HG02623 (cell line): ENCODE data around the gene KNTC1.
"Not testable (repeated sequence)": the region's sequence is repeated elsewhere in the genome, so short reads cannot be mapped to it uniquely, and the experiment has no call there.

ENCODE experiments used
- ATAC-seq: cut with Tn5 transposase; IDR thresholded peaks from one replicate; pipeline ENCODE4 v1.9.1; 2021; ENCODE audit warnings: moderate library complexity; ENCODE audit not compliant: unreplicated experiment

The KNTC1 gene

DNA sequence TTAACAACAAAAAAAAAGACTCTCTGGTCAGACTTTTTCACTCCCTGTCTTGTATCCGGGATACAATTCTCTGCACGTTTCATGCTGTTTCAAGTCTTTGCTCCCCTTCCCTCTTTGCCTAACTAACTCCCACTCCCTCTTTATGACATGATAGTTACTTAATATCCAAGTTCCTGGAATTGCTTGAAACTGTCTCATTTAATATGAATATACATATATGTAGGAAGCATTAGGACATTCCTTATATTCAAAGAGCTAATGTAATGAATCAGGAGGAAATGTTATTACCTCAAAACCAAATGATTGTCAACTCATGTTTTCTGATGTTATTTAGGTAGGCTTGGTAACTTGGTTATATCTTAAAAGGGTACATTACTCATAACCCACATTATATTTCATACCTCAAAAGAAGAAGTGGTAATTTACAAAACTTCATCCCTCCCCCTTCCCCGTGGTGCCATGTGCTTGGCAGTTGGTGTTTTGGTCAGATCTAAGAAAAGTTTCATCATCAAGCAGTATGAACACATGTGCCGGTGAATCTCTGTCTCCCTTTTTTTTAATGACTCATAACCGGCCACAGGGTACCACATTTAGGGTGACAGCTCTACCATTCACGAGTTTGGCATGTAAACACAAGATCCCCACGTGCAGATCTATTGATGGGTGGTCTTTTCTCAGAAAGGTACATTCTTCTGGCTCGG is 119.6 kb downstream of the KNTC1 start:
- ATAC-seq, result peak; percentile 74

DNA sequence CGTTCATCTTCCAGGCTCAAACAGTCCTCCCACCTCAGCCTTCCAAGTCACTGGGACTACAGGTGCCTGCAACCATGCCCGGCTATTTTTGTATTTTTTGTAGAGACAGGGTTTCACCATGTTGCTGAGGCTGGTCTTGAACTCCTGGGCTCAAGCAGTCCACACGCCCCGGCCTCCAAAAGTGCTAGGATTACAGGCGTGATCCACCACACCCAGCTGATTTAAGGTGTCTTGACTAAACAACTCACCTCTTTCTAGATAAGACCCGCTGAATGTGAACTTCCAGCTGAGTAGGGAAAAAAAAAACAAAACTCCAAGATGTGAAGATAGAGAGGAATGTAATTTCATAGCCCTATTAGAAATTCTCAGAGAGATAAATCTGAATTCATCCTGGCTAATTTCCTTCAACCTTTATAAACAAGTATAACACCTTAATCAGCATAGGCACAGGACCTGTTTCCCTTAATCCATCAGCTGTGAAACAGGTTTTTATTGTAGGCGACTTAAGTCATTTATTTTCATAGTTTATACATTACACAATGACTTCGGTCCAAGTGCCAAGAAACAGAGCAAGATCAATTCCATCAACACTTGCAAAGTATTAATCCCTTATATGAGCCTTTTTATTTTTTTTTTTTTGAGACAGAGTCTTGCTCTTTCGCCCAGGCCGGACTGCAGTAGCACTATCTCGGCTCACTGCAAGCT is 124.6 kb downstream of the KNTC1 start:
- no peak for ATAC-seq

DNA sequence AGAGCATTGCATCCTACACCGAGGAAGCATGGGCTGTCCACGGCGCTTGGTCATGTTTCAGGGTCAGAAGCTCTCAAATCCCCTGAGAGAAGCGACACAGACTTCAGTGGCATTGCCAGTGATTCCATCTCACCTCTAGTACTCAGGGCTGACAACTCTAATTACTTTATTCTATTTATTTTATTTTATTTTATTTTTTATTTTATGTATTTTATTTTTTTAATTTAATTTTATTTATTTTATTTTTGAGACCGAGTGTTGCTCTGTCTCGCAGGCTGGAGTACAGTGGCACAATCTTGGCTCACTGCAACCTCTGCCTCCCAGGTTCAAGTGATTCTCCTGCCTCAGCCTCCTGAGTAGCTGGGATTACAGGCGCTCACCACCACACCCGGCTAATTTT is 126.2 kb downstream of the KNTC1 start:
- not testable (repeated sequence) for ATAC-seq

DNA sequence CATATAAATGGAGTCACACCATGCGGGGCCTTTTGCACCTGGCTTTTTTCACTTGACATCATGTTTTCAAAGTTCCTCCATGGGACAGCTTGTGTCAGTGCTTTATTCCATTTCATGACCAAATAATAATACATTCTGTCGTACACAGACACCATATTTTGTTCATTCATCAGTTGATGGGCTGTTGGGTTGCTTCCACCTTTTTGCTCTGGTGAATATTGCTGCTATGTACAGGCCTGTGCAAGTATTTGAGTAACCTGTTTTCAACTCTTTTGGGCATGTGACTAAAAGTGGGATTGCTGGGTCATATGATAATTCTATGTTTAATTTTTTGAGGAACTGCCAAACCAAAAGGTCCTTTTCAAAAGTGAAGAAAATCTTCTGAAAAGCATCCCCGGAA is 129.2 kb downstream of the KNTC1 start:
- ATAC-seq, result no peak

DNA sequence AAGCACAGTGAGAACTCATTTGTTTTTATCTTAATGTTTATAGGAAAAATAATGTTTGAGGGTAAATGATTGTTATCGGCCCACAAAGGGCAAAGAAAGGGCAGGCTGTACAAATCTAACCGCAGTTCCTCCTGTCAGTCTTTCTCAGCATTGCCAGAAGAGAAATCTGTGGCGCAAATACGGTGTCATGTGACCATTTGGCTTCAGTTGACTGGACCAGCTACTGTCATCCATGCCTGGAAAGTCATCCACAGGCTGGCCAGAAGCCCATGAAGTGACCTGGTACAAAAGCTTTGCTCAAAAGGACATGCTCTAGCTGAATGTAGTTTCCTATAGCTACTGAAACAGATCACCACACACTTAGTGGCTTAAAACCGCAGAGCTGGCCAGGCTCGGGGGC is 132.5 kb downstream of the KNTC1 start:
- no peak for ATAC-seq

DNA sequence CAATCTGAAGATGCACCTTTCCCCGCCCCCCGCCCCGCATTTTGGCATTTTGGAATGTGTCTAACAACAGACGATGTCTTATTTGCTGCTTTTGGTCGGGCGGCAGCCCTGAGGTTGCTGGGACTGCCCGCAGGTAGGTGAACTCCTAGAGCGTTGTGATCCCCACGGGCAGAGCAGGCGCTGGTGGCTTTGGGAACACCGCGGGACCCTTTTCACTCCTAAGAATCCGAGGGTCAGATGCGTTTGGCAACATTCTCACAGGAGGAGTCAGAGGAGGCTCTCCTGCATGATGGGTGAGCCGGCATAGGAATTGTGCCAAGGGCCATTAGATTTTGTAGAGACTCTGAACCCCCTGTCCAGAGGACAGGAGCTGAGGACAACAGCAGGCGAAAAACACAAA is 134.2 kb downstream of the KNTC1 start:
- ATAC-seq, result no peak

DNA sequence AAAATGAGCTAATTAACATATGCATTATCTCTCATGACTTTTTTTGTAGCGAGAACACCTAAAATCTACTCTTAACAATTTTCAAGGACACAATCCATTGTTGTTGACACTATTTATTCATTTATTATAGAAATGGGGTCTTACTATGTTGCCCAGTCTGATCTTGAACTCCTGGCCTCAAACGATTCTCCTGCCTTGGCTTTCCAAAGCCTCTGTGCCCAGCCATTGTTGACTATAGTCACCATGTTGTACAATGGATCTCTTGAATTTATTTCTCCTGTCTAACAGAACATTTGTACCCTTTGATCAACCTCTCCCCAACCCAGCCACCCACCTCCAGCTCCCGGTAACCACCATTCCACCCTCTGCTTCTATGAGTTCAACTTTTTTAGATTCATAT is 134.9 kb downstream of the KNTC1 start:
- no peak for ATAC-seq

DNA sequence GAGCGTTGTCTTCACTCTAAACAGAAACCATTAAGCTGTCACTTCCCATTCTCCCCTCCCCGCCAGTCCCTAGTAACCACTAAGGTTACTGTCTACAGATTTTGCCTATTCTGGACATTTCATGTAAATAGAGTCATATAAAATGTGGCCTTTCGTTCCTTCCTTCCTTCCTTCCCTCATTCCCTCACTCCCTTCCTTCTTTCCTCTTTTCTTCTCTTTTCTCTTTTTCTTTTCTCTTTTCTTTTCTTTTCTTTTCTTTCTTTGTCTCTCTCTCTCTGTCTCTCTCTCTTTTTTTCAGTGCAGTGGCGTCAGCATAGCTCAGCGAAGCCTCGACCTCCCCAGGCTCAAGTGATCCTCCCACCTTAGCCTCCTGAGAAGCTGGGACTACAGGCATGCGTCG is 138.3 kb downstream of the KNTC1 start:
- no peak for ATAC-seq

DNA sequence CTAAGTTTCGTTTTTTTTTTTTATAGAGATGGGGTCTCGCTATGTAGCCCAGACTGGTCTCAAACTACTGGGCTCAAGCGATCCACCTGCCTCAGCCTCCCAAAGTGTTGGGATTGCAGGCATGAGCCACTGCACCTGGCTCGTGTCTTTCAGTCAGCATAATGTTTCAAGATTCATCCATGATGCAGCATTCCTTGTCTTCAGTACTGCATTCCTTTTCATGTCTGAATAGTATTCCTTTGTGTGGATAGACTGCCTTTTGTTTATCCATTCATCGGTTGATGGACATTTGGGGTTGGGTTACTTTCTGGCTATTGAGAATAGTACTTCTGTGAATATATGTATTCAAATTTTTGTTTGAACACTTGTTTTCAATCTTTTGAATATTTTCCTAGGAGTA is 138.7 kb downstream of the KNTC1 start:
- no peak for ATAC-seq

DNA sequence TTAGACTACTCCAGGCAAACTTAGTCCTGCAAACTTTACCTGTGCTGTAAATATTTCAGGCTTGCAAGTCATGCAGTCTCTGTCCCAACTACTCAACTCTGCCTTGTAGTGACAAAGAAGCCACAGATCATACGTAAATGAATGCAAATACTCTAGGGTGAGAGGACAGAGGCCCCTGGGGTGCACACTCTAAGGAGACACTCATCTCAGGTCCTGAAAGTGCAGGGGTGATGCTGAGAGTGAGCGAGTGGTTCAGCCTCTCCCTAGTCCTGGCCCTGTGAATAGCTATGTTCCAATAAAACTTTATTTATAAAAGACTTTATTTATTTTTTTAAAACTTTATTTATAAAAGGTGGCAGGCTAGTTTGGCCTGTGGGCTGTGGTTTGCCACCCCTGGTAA is 141.2 kb downstream of the KNTC1 start:
- no peak for ATAC-seq

DNA sequence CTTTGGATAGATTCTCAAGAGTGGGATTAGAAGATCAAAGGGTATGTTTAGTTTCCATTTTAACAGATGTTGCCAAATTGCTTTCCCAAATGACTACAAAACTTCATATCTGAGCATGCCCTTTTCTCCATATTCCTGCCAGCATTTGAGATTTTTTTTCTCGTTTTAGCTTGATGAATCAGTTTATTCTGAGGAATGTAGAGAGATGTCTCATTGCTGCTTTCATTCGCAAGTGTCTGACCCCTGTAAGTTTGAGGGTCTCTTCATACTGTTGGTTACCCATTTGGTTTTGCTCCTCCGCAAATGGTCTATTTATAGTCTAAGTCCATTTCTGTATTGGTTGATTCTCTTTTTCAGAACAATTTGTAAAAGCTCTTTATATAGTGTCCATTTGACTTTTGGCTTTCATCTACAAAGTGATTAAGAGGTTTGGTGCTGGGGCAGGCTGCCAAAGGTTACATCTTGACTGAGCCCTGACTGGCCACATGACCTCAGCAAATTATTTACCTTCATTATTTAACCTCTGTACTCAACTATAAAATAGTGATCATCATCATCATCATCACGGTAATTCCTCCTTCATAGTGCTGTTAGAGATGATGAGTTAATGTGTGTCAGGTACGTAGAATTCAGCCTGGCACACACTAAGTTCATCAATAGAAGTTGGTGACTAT is 142.5 kb downstream of the KNTC1 start:
- ATAC-seq, result no peak

DNA sequence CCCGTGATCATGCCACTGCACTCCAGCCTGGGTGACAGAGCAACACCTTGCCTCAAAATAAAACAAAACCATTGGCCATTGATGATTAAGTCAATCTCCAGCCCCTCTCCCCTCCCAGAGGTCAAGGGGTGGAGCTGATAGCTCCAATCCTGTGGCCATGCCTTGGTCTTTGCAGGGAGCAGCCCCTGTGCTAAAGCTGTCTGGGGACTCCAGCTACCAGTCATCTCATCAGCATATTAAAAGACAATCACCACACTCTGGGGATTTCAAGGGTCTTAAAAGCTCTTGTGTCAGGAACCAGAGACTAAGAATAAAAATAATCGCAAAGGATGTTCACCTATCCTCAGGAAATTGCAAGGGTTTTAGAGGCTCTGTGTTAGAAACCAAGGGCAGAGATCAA is 145.5 kb downstream of the KNTC1 start:
- ATAC-seq, result no peak
